B cell (primary cell): ENCODE data around the gene XPA.

Source experiments
- CTCF ChIP-seq: fragments of 200-600 bp; IDR thresholded peaks from one replicate; pipeline ENCODE4 v1.8.0; 2022; ENCODE audit warnings: antibody characterized with exemption, mild to moderate bottlenecking
- EZH2 ChIP-seq: IDR thresholded peaks from 2 replicates; pipeline ENCODE4 v1.6.1; 2012; ENCODE audit warnings: borderline replicate concordance, low read depth, mild to moderate bottlenecking, moderate library complexity, low read length; ENCODE audit not compliant: insufficient read depth, poor library complexity, severe bottlenecking

DNA sequence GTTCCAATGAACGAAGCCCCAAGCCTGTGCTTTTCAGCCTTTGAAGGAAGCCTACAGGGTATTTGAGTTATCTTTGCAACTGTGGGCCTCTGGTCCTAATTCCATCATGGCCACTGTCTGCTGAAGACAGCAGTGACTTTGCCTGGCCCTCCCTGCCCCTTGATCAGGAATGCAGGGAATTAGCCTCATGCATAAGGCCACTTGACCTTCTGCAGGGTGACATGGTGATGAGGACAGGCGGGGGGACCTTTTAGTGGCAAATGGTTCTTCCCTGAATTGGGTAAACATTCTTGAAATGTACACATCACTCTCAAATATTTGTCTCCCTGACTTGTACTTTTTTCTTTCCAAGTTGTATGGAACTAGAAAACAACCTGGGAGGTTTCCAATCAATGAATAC lies 25.2 kb upstream of the XPA start:
- TF ChIP-seq CTCF (no peak), EZH2 (no peak)
